ENCODE results near the gene ETV3.

GRCh38 chr1:157116737-157117103 lies 21.5 kb downstream of the ETV3 start:
- no peak for TF ChIP-seq CTCF (IDR thresholded peaks at IDR 0.05)
- no peak for TF ChIP-seq POLR2AphosphoS5 (IDR thresholded peaks at IDR 0.05)

Measured in prostate gland (tissue), 2 donors.